Suprapubic skin (tissue), 4 donors: ENCODE measurements around the gene CAMK1D.

Experiments
- CTCF ChIP-seq, 2 donors: fragments of 200-600 bp in 1 of 2; fragments of 450-650 bp in 1 of 2; sonication (generic) in 1 of 2; IDR thresholded peaks; one replicate each; pipeline ENCODE4 v1.5.1; 2016 to 2019; ENCODE audit warnings: antibody characterized with exemption in 2 of 2, mild to moderate bottlenecking in 1 of 2, moderate library complexity in 1 of 2
- POLR2A ChIP-seq, 2 donors: fragments of 450-650 bp; IDR thresholded peaks; one replicate each; pipeline ENCODE4 v1.6.1; 2017; ENCODE audit warnings: antibody characterized with exemption in 2 of 2, mild to moderate bottlenecking in 2 of 2, moderate library complexity in 2 of 2
- POLR2AphosphoS5 ChIP-seq, 3 donors: sonication (generic); formaldehyde crosslinking; IDR thresholded peaks; one replicate each; pipeline ENCODE4 v1.6.1; 2017; ENCODE audit warnings: antibody characterized with exemption in 3 of 3

GRCh38 chr10:12592967-12593366, 243.6 kb downstream of the CAMK1D start:
- no peak for TF ChIP-seq CTCF (IDR thresholded peaks at IDR 0.05)
- no peak for TF ChIP-seq POLR2AphosphoS5 (IDR thresholded peaks at IDR 0.05)
- TF ChIP-seq POLR2A (IDR thresholded peaks at IDR 0.05): no peak
